A204.1 (cell line): ENCODE measurements around the gene PRELP.
"Not testable (repeated sequence)": the region's sequence is repeated elsewhere in the genome, so short reads cannot be mapped to it uniquely, and the experiment has no call there.

Experiments used
- FAIRE-seq: peaks from 2 replicates; lab custom pipeline; 2012; peaks lifted over from hg19 to GRCh38; lab: Jason Lieb, UNC

PRELP gene

DNA sequence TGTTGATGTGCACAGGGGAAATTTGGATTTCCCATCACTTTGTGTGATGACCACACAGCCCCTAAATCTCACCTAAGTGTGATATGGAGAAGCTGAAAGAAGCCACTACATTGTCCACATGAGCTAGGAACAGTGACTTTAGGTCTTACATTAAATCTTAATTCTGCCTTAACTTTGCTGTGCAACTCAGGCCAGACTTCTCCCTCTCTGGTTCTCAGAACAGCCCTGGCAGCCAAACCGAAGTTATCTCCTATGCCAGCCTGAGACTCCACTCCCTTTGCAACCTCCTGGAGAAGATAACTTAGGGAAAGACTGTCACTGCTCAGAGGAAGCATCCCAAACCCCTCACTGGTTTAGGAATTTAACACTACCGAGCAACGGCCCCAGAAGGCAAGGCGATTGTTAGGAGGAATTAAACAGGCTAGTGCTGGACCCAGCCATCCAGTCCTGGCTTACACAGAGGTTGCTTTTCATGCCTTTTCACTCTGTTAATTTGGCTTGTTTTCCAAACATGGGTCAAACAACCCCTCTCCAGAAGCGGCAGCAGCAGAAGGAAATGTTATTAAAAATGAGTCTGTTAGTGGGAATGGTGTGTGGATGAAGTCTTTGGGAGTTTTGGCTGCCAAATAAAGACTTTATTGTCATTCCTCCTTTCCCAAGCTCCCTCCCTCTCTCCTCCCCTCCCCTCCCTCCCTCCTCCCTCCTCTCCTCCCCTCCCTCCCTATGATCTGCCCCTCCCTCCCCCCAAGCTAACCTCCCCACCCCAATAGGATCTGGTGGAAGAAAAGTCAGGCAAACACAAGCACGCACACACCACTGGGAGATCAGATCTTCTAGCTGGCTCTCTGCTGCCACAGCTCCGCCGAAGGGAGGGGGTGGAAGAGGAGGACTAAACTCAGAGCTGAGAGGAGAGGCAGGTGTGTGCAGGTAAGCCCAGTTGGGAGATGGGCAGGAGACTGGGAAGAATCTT is at the start of gene PRELP:
Gene PRELP, plus strand, starts transcription at position 795 of the 970 bp plus-strand sequence. CDS start 7,379 bp downstream, outside the sequence.
- no peak for FAIRE-seq

- FAIRE-seq: no peak
Observed at GRCh38 chr1:203426366-203426765, 49.2 kb upstream of the PRELP start.

DNA sequence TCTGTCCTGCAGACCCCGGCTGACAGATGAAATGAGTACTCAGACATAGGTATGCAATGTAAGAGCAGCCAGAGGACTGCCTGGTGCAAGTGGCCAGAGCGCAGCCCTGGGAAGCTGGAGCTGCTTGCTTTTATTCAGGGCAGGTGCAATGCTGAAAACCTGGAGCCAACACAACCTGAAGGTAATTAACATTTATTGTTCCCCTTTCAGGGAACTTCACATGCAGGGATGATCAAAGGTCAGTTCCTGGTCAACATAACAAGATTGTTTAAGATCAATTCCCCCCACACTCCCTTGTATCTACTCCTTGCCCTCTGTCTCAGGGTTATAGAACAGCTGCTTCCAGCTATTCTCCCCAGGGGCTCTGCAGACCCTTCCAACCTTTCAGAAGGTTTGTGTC is 48.7 kb upstream of the PRELP start:
- no peak for FAIRE-seq

DNA sequence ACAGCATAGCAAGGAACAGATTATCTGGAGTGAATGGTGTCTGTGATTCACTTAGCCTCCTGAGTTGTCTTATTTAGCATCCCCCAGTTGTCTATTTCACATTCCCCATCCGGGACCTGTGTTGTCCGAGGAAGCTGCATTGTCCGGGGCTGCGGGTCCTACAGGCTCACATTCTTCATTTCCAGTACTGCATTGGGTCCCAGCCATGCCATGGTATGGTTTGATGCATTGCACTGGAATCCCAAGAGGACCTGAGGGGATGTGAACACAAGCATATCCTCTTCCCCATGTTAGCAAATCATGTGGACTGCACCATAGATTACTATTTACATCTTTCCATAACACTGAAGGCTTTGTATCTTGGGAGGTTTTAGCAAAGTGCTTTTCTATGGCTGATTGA is 48.2 kb upstream of the PRELP start:
- no peak for FAIRE-seq

- FAIRE-seq: no peak
Observed at GRCh38 chr1:203428981-203429599, 46.5 kb upstream of the PRELP start.

- no peak for FAIRE-seq
Observed at GRCh38 chr1:203435615-203436014, 40.0 kb upstream of the PRELP start.

- FAIRE-seq: no peak
Observed at GRCh38 chr1:203437696-203438315, 37.8 kb upstream of the PRELP start.

DNA sequence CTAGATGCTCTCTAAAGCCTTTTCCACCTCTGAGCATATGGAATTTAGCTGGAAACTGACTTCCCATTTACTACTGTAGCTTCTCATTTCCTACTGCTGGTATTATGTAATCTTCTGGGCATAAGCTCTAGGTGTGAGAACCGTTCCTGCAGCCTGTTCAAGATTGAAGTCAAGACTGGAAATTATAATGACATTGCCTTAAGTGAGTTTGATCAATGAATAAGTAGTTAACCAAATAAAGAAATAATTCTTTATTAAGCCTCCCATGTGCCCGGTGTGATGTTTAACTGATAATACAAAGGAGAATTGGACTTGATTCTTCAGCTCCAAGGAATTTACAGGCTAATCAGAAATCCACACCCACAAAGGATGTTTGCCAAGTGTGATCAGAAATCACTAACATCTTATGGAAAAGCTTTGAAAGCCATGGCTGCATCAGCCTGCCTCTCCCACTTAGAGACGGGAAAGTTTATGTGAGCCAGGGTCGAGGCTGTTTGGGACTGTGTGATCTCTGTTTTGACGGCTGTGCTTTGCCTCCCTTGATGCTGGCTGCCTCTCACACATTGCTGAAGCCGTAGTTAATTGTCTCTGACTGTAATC is 36.4 kb upstream of the PRELP start:
- FAIRE-seq: no peak

DNA sequence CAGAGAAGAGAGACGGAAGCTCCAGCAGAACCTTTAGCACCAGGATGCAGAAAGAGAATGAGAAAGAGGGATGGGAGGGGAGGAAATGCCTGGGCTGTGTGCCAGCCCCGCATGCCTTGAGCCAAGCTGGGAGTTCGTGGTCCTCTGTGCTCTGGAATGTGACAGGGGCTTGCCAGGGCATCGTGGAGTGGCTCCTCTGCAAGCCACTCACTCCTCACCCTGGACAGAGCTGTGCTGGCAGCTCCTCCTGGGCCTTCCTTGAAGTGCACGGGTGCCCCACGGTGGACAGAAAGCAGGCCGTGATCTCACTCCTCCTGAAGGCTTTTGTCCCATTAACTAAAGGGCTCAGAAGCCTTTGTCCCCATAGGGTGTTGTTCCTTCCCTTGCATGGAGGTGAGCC is 34.8 kb upstream of the PRELP start:
- no peak for FAIRE-seq

GRCh38 chr1:203441766-203442165 is 33.8 kb upstream of the PRELP start:
- FAIRE-seq: no peak

DNA sequence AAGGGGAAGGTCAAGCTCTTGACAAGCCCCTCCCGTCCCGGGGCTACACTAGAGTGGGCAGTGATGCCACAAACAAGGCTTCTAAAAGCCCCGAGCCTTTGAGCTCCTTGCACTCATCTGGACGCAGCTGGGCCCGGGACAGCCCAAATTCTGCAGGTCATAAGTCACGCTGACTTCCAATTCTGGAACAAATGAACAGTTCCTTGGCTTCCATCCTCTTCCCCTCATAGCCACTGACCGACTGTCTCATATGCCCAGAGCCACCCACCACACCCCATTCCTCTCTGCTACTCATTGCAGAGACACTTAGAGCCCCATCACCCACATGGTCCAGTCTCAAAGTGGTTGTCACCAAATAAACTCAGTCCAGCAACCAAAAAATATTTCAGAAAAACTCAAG is 32.8 kb upstream of the PRELP start:
- FAIRE-seq: no peak

- FAIRE-seq: no peak
Observed at GRCh38 chr1:203443296-203443695, 32.3 kb upstream of the PRELP start.

- FAIRE-seq: no peak
Observed at GRCh38 chr1:203444171-203444576, 31.4 kb upstream of the PRELP start.

GRCh38 chr1:203447151-203447550 is 28.5 kb upstream of the PRELP start:
- no peak for FAIRE-seq

DNA sequence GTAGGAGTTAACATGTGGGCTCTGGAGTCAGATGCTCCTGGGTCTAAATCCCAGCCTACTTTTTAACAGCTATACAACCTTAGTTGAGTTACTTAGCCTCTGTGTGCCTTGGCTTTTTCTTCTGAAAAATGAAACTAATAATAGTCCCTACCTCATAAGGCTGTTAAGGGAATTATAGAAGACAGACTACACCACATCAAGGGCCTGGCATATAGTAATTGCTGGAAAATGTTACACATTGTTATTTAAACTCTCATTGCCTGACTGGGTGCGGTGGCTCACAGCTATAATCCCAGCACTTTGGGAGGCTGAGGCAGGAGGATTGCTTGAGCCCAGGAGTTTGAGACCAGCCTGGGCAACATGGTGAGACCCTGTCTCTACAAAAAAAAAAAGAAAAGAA is 28.0 kb upstream of the PRELP start:
- FAIRE-seq: not testable (repeated sequence)

GRCh38 chr1:203448521-203449061 is 27.0 kb upstream of the PRELP start:
- no peak for FAIRE-seq

GRCh38 chr1:203450001-203450400 is 25.6 kb upstream of the PRELP start:
- FAIRE-seq: no peak

DNA sequence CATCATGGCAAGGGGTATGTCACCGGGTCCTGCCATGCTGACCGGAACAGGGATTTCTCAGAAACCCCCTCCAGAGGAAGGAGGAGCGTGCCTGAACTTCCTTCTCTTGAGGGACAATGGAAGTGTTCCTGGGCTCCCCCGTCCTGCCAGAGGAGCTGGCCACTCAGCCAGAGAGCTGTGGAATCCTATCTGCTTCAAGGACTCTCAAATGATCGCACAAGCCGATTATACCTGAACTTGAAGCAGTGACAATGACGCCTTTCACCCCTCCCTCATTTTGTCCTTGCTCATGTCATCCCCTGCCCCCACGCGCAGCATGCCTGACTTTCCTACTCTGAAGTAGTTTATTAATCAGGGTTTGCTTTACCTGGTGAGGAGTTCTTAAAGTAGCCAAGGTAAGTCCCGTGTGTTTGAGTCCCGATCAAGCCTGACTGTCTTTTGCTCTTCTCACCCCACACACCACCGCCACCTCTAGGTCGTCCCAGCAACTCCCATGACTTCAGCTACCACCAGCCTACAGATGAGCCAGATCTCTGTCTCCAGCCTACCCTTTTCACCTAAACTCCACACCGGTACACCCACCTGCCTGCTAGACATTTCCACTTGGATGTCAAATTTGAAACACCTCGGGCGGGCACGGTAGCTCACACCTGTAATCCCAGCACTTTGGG is 25.0 kb upstream of the PRELP start:
- no peak for FAIRE-seq

GRCh38 chr1:203451836-203452784 is 23.5 kb upstream of the PRELP start:
- FAIRE-seq: no peak

GRCh38 chr1:203453016-203453415 is 22.6 kb upstream of the PRELP start:
- FAIRE-seq: no peak

DNA sequence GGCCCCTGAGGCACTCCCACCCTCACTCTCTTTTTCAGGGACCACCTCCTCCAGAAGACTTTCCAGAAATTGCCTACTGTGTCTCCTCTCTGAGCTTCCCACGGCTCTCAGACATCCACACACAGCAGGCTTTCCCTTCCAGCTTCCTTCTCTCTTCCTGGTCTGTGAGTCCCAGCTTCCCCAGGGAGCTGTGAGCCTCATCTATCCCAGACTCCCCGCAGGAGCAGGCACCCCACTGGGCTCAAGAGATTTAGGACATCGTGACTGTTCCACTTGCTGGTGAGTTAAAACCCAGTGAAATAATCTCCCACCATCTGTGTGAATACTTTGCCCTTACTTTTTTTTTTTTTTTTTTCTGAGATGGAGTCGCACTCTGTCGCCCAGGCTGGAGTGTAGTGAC is 22.0 kb upstream of the PRELP start:
- FAIRE-seq: no peak
